Prostate gland (tissue), 2 donors: ENCODE results near the gene OSBPL3.

Experiments used
- CTCF ChIP-seq, 4 experiments: fragments of 200-600 bp in 2 of 4; fragments of 450-650 bp in 2 of 4; sonication (generic) in 2 of 4; IDR thresholded peaks; 1 replicate in 3 of 4; 2 replicates in 1 of 4; pipeline ENCODE4 v1.5.1; 2016 to 2019; ENCODE audit warnings: antibody characterized with exemption in 4 of 4, mild to moderate bottlenecking in 2 of 4, moderate library complexity in 2 of 4
- POLR2A ChIP-seq: fragments of 450-650 bp; IDR thresholded peaks from one replicate; pipeline ENCODE4 v1.6.1; 2016; ENCODE audit warnings: antibody characterized with exemption, mild to moderate bottlenecking
- POLR2AphosphoS5 ChIP-seq: sonication (generic); formaldehyde crosslinking; IDR thresholded peaks from one replicate; pipeline ENCODE4 v1.6.1; 2017; ENCODE audit warnings: antibody characterized with exemption

DNA sequence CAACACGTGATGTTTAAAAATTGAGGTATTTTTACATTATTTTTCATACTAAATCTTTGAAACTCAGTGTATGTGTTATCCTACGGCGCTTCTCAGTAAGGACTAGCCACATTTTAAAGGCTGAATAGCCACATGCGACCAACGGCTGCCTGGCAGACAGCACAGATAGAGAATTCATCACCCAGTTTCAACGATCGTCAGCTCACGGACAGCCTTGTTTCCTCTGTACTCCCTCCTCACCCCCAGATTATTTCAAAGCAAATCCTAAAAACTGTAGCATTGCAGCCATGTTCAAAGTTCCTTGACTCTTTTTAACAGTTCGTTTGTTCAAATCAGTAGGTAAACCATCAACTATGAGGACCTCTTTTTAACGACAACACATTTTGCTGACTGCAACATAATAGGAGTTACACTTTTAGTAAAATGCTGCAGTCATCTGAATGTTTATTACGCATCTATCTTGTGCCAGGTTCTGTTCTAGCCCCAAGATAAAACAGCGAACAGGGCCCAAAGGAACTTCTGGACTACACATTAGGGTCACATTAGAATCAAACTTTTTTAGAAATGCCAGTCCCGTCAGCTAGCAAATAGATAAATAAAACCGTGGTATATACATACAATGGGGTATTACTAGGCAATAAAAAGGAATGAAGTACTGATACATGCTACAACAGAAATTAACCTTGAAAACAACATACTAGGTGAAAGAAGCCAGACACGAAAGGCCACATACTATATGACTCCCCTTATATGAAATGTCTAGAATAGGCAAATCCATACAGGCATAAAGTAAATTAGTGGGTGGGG lies 5.7 kb downstream of the OSBPL3 start:
- TF ChIP-seq POLR2AphosphoS5 (no peak), CTCF (IDR thresholded peaks at IDR 0.05) (no peak), POLR2A (no peak)
